GM13976 (cell line): Measurements from ENCODE around the gene PRKAG2.

Experiments
- DNase-seq: peaks from one replicate; pipeline ENCODE4 v3.0.0; 2012; ENCODE audit warnings: low spot score
- CTCF ChIP-seq: IDR thresholded peaks from 2 replicates; pipeline ENCODE4 v1.5.1; 2012; ENCODE audit warnings: borderline replicate concordance, mild to moderate bottlenecking; ENCODE audit not compliant: insufficient read depth; ENCODE audit errors: extremely low read depth, missing control alignments, control extremely low read depth
- in situ Hi-C: fragments of 300-500 bp; cut with MboI; formaldehyde crosslinking; loops from one replicate; pipeline ENCODE4 v1.12.0; 2022; ENCODE audit warnings: low sequenced_read_pairs, mixed read lengths, inconsistent platforms; ENCODE audit not compliant: unreplicated experiment

Gene PRKAG2

GRCh38 chr7:151763420-151763984, 113.4 kb downstream of the PRKAG2 start:
- DNase-seq, result no peak
- in situ Hi-C loops, result no loop called here
- TF ChIP-seq CTCF, result no peak

GRCh38 chr7:151762583-151763245, 114.2 kb downstream of the PRKAG2 start:
- in situ Hi-C loops, result no loop called here
- no peak for TF ChIP-seq CTCF
- DNase-seq, result no peak

- no peak for DNase-seq
- TF ChIP-seq CTCF, result no peak
- in situ Hi-C loops, result no loop called here
These were observed 115.0 kb downstream of the PRKAG2 start for GRCh38 chr7:151761957-151762356.

- DNase-seq, result no peak
- in situ Hi-C loops, result no loop called here
- no peak for TF ChIP-seq CTCF
These were observed 115.7 kb downstream of the PRKAG2 start for GRCh38 chr7:151761231-151761630.

- DNase-seq, result peak; percentile 82
- peak; percentile 81 for TF ChIP-seq CTCF
- in situ Hi-C loops, result no loop called here
These were observed 117.3 kb downstream of the PRKAG2 start for GRCh38 chr7:151759591-151760042.

- no peak for TF ChIP-seq CTCF
- no peak for DNase-seq
- in situ Hi-C loops, result no loop called here
These were observed 118.0 kb downstream of the PRKAG2 start for GRCh38 chr7:151758622-151759540.
